ENCODE measurements around the gene ZNF710.

ZNF710 gene

DNA sequence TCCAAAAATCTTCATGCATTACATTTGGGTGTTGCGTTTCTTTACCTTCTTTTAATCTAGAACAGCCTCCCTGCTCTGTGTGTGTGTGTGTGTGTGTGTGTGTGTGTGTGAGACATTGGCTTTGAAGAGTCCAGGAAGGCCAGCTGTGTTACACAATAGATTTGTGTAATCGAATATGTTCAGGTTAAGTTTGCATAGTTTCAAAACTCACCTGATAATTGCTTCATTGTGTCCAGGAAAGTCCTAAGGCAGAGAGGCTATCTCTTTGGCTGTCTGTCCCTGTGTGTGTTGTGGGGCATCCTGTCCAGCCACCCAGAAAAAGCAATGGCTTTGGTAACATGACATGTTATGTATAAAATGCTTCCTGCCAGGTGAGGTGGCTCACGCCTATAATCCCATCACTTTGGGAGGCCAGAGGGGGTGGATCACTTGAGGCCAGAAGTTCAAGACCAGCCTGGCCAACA is 37.5 kb downstream of the ZNF710 start:
- Histone ChIP-seq H3K4me2 (ENCODE audit: low read length) (no peak overlapping the region), H3K79me2 (ENCODE audit: control insufficient read depth, low read length) (peaks cover 63% of the 10 kb centered on the region), H3K27me3 (ENCODE audit: control insufficient read depth, low read length) (no peaks in the 10 kb centered on the region), H3K36me3 (ENCODE audit: control insufficient read depth, low read length) (no peaks in the 10 kb centered on the region), H4K20me1 (ENCODE audit: control insufficient read depth, insufficient read depth, low read depth, low read length) (no peaks in the 10 kb centered on the region), H3K27ac (ENCODE audit: low read depth, low read length) (no peak overlapping the region), H3K4me1 (ENCODE audit: control insufficient read depth, low read length) (peaks cover 36% of the 10 kb centered on the region), H3K9me2 (replicated peaks; ENCODE audit: control insufficient read depth, low read length) (no peaks in the 10 kb centered on the region), H3K9me3 (ENCODE audit: control insufficient read depth, insufficient read depth, low read length) (no peaks in the 10 kb centered on the region), H3F3A (ENCODE audit: control insufficient read depth, insufficient read depth) (no peaks in the 10 kb centered on the region; the same call in 1 of the 2 replicates), H3K4me3 (ENCODE audit: low read length) (no peak overlapping the region)
- TF ChIP-seq EZH2phosphoT487 (IDR thresholded peaks at IDR 0.05; ENCODE audit: borderline replicate concordance, low read length), result no peak
- TF ChIP-seq, protein P1, sequence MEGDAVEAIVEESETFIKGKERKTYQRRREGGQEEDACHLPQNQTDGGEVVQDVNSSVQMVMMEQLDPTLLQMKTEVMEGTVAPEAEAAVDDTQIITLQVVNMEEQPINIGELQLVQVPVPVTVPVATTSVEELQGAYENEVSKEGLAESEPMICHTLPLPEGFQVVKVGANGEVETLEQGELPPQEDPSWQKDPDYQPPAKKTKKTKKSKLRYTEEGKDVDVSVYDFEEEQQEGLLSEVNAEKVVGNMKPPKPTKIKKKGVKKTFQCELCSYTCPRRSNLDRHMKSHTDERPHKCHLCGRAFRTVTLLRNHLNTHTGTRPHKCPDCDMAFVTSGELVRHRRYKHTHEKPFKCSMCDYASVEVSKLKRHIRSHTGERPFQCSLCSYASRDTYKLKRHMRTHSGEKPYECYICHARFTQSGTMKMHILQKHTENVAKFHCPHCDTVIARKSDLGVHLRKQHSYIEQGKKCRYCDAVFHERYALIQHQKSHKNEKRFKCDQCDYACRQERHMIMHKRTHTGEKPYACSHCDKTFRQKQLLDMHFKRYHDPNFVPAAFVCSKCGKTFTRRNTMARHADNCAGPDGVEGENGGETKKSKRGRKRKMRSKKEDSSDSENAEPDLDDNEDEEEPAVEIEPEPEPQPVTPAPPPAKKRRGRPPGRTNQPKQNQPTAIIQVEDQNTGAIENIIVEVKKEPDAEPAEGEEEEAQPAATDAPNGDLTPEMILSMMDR (IDR thresholded peaks at IDR 0.05; ENCODE audit: low read depth, low read length, poor library complexity, severe bottlenecking), result no peak

DNA sequence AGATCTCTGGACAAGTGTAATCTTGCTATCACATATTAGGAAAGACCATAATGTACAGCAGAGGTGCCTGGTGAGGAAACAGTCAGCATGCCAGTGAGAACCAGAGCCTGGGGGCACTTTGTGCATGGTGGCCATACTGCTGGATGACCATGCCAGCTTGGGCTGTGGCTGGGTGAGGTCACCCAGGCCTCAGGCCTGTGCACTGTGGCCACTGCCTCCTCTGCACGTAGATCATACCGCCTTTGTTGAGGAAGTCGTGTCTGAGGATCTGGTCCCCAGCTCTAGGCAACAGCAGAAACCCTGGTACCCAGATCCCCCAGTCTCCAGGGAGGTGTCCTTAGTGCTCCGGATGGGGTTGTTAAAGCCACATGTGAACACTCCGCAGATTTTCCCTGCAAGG is 38.9 kb downstream of the ZNF710 start:
- Histone ChIP-seq H3K4me2 (ENCODE audit: low read length) (no peak overlapping the region), H3K27me3 (ENCODE audit: control insufficient read depth, low read length) (no peaks in the 10 kb centered on the region), H3K4me3 (ENCODE audit: low read length) (no peak overlapping the region), H3K4me1 (ENCODE audit: control insufficient read depth, low read length) (peaks cover 24% of the 10 kb centered on the region), H4K20me1 (ENCODE audit: control insufficient read depth, insufficient read depth, low read depth, low read length) (no peaks in the 10 kb centered on the region), H3F3A (ENCODE audit: control insufficient read depth, insufficient read depth) (no peaks in the 10 kb centered on the region; the same call in 1 of the 2 replicates), H3K79me2 (ENCODE audit: control insufficient read depth, low read length) (peaks cover 53% of the 10 kb centered on the region), H3K9me2 (replicated peaks; ENCODE audit: control insufficient read depth, low read length) (no peaks in the 10 kb centered on the region), H3K27ac (ENCODE audit: low read depth, low read length) (no peak overlapping the region), H3K36me3 (ENCODE audit: control insufficient read depth, low read length) (no peaks in the 10 kb centered on the region), H3K9me3 (ENCODE audit: control insufficient read depth, insufficient read depth, low read length) (no peaks in the 10 kb centered on the region)
- no peak for TF ChIP-seq EZH2phosphoT487 (IDR thresholded peaks at IDR 0.05; ENCODE audit: borderline replicate concordance, low read length)
- TF ChIP-seq, protein P1 (IDR thresholded peaks at IDR 0.05; ENCODE audit: low read depth, low read length, poor library complexity, severe bottlenecking), result no peak

DNA sequence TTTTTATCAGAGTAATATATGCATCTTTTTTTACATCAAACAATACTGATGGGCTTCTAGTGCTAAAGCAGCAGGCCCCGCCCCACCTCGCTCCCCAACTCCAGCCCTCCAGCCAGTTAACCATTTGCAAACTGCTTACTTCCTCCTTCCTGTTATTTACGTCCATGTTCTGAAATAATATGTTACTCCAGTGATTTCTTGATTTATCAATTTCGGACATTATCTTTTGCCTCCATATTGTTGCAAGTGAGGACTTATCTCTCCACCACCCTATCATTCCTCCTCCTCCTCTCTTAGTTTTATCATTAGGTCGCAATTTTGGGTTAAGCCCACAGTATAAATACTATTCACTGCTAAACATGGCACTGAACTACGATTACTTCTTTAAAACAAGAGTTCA is 39.5 kb downstream of the ZNF710 start:
- Histone ChIP-seq H3K27ac (ENCODE audit: low read depth, low read length) (no peak overlapping the region), H4K20me1 (ENCODE audit: control insufficient read depth, insufficient read depth, low read depth, low read length) (no peaks in the 10 kb centered on the region), H3K36me3 (ENCODE audit: control insufficient read depth, low read length) (no peaks in the 10 kb centered on the region), H3K4me2 (ENCODE audit: low read length) (no peak overlapping the region), H3K4me1 (ENCODE audit: control insufficient read depth, low read length) (peaks cover 24% of the 10 kb centered on the region), H3K9me2 (replicated peaks; ENCODE audit: control insufficient read depth, low read length) (no peaks in the 10 kb centered on the region), H3K4me3 (ENCODE audit: low read length) (no peak overlapping the region), H3K9me3 (ENCODE audit: control insufficient read depth, insufficient read depth, low read length) (no peaks in the 10 kb centered on the region), H3F3A (ENCODE audit: control insufficient read depth, insufficient read depth) (no peaks in the 10 kb centered on the region; the same call in 1 of the 2 replicates), H3K79me2 (ENCODE audit: control insufficient read depth, low read length) (peaks cover 49% of the 10 kb centered on the region), H3K27me3 (ENCODE audit: control insufficient read depth, low read length) (no peaks in the 10 kb centered on the region)
- no peak for TF ChIP-seq EZH2phosphoT487 (IDR thresholded peaks at IDR 0.05; ENCODE audit: borderline replicate concordance, low read length)
- TF ChIP-seq, protein P1 (IDR thresholded peaks at IDR 0.05; ENCODE audit: low read depth, low read length, poor library complexity, severe bottlenecking), result no peak
